Progenitor cell of endocrine pancreas (in vitro differentiated cells): ENCODE results near the gene KRT34. TPM values are rescaled to one million over a fixed set of nuclear protein-coding genes. Genes with fewer than 3 reads are reported as not detected.
"Not testable (repeated sequence)": the region's sequence is repeated elsewhere in the genome, so short reads cannot be mapped to it uniquely, and the experiment has no call there.

Source experiments
- DNase-seq: peaks from one replicate; pipeline ENCODE4 v3.0.0; 2021; ENCODE audit warnings: low spot score; ENCODE audit not compliant: unreplicated experiment
- H3K27ac Mint-ChIP-seq: 2 replicates; pipeline ENCODE4 v1.8.0; 2021; ENCODE audit warnings: mild to moderate bottlenecking, moderate library complexity, mixed read lengths
- H3K27me3 Mint-ChIP-seq: 2 replicates; pipeline ENCODE4 v1.8.0; 2021; ENCODE audit warnings: mixed read lengths
- H3K36me3 Mint-ChIP-seq: 2 replicates; pipeline ENCODE4 v1.8.0; 2022; ENCODE audit warnings: mixed read lengths; ENCODE audit not compliant: insufficient read depth
- H3K4me1 Mint-ChIP-seq: 2 replicates; pipeline ENCODE4 v1.8.0; 2021; ENCODE audit warnings: low read depth, mixed read lengths
- H3K4me3 Mint-ChIP-seq: 2 replicates; pipeline ENCODE4 v1.8.0; 2021; ENCODE audit warnings: low read depth, mild to moderate bottlenecking, moderate library complexity, mixed read lengths
- H3K9me3 Mint-ChIP-seq: 2 replicates; pipeline ENCODE4 v1.8.0; 2021; ENCODE audit warnings: low read depth, mixed read lengths
- total RNA-seq: library from RNA; stranded (reverse); gene quantifications from 2 replicates; pipeline ENCODE4 v1.2.1, GENCODE V29; 2021
- TF ChIP-seq, protein P1 (sequence below): fragments of 200-600 bp; sonication (generic); IDR thresholded peaks from one replicate; pipeline ENCODE4 v1.5.0; 2021; ENCODE audit warnings: antibody characterized with exemption, mild to moderate bottlenecking; ENCODE audit not compliant: unreplicated experiment

The KRT34 gene
- total RNA-seq, 1 donor from 2014 or later: not detected

DNA sequence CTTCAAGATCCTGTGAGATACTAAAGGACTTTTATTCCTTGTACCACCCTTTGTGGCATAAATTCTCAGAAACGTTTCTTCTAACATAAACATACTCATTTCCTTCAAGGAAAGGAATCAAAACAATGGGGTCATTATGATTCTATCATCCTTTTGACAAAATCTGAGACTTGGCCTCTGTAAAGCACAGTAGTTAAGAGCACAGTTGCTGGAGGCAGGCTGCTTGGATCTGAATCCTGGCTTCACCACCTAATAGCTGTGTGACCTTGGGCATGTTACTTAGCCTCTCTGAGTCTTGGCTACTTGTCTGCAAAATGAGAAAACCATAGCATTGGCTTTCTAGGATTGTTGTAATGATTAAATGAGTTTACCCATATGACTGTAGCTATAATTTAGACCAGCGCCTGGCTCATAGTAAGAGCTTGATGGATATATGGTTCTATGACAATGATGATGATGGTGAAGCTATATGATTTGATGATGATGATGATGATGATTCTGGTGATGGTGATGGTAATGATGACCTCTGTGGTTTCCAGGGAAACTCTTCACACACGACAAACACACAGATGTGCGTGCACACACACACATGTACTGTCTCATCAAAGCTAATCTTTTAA, 21.4 kb upstream of the KRT34 start:
- DNase-seq: no peak
- Mint-ChIP-seq H3K27me3 (peaks cover 11% of the 10 kb centered on the region), H3K4me3 (no peak overlapping the region), H3K9me3 (no peaks in the 10 kb centered on the region), H3K36me3 (no peaks in the 10 kb centered on the region), H3K4me1 (no peaks in the 10 kb centered on the region), H3K27ac (no peak overlapping the region)
- TF ChIP-seq, protein P1, sequence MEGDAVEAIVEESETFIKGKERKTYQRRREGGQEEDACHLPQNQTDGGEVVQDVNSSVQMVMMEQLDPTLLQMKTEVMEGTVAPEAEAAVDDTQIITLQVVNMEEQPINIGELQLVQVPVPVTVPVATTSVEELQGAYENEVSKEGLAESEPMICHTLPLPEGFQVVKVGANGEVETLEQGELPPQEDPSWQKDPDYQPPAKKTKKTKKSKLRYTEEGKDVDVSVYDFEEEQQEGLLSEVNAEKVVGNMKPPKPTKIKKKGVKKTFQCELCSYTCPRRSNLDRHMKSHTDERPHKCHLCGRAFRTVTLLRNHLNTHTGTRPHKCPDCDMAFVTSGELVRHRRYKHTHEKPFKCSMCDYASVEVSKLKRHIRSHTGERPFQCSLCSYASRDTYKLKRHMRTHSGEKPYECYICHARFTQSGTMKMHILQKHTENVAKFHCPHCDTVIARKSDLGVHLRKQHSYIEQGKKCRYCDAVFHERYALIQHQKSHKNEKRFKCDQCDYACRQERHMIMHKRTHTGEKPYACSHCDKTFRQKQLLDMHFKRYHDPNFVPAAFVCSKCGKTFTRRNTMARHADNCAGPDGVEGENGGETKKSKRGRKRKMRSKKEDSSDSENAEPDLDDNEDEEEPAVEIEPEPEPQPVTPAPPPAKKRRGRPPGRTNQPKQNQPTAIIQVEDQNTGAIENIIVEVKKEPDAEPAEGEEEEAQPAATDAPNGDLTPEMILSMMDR: no peak

DNA sequence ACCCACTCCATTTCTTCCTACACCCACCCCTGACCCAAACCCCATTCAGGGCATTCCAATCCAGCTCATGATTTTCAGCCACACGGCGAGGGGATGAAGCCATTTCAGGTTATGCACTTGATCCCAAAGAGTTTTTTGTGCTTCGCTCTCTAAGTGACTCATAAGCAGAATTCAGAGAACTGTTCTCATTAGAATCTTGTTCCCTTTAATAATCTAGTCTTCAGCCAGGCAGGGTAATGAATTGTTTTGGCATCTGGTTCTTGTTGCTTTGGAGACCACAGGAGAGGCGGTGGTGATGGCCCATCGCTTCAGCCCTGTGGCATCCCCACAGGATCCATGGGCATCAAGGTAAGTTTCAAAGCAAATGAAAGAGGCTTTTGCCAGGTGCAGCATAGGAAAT, 20.1 kb upstream of the KRT34 start:
- TF ChIP-seq, protein P1: no peak
- H3K9me3 Mint-ChIP-seq: no peaks in the 10 kb centered on the region
- no peaks in the 10 kb centered on the region for H3K4me1 Mint-ChIP-seq
- DNase-seq: no peak
- peaks cover 11% of the 10 kb centered on the region for H3K27me3 Mint-ChIP-seq
- no peaks in the 10 kb centered on the region for H3K36me3 Mint-ChIP-seq
- no peak overlapping the region for H3K27ac Mint-ChIP-seq
- H3K4me3 Mint-ChIP-seq: no peak overlapping the region

DNA sequence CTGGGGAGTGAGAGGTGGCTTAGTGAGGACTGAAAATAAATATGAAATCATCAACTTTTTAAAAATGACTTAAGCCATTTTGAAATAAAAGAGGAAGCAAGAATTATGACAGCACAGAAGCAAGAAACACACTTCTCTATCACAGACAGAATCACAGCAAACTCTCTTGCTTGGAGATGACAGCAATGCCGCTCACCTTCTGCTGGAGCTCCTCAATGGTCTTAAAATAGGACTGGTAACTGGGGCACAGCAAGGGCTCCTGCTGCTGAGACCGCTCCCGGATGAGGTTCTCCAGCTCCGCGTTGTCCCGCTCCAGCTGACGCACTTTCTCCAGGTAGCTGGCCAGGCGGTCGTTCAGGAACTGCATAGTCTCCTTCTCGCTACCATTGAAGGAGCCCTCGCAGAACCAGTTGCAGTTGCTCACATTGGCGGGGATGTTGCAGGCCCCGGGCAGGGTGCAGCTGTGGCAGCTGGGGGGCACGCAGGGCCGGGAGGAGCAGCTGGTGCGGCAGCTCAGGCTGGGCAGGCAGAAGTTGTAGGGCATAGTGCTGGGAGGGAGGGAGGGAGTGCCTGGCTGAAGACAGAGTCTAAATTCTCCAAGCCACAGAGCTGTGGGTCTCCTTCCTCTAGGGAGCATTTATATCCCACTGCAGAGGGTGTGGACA, 15.0 kb upstream of the KRT34 start, which contains the start of gene KRT31:
Gene KRT31, minus strand, starts transcription at position 613 of the 665 bp plus-strand sequence. Its CDS starts 69 bp downstream, at position 544.
- peaks cover 10% of the 10 kb centered on the region for H3K27me3 Mint-ChIP-seq
- no peaks in the 10 kb centered on the region for H3K4me1 Mint-ChIP-seq
- TF ChIP-seq, protein P1: no peak
- no peaks in the 10 kb centered on the region for H3K9me3 Mint-ChIP-seq
- no peak within 1 kb of the TSS for H3K27ac Mint-ChIP-seq
- no peaks in the 10 kb centered on the region for H3K36me3 Mint-ChIP-seq
- no peak within 1 kb of the TSS for H3K4me3 Mint-ChIP-seq
- no peak for DNase-seq

- H3K4me1 Mint-ChIP-seq: no peaks in the 10 kb centered on the region
- H3K27me3 Mint-ChIP-seq: peaks cover 9% of the 10 kb centered on the region
- TF ChIP-seq, protein P1: no peak
- no peak for DNase-seq
- no peaks in the 10 kb centered on the region for H3K9me3 Mint-ChIP-seq
- no peaks in the 10 kb centered on the region for H3K36me3 Mint-ChIP-seq
- no peak overlapping the region for H3K4me3 Mint-ChIP-seq
- H3K27ac Mint-ChIP-seq: no peak overlapping the region
Measured at GRCh38 chr17:41396340-41396739, 14.2 kb upstream of the KRT34 start.

DNA sequence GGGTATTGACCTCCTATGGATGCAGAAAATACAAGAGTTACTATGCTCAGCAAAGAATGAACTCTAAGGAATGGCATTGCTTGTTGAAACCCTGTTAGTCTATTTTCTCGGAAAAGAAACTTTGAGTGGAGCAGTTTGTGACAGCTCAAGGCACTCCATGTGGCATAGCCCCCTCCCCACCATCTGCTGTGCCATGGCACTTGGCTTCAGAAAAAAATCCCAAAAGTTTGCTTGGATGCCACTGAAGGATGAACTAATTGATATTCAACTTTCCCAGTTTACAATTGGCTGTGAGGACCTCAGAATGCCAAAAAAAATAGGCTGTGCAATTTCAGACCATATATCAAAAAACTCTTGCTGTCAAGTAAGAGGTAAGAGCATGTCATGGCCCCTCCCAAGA, 13.5 kb upstream of the KRT34 start:
- DNase-seq: no peak
- TF ChIP-seq, protein P1: no peak
- H3K27ac Mint-ChIP-seq: no peak overlapping the region
- H3K36me3 Mint-ChIP-seq: no peaks in the 10 kb centered on the region
- no peaks in the 10 kb centered on the region for H3K4me1 Mint-ChIP-seq
- H3K4me3 Mint-ChIP-seq: no peak overlapping the region
- peaks cover 9% of the 10 kb centered on the region for H3K27me3 Mint-ChIP-seq
- H3K9me3 Mint-ChIP-seq: no peaks in the 10 kb centered on the region

- H3K27me3 Mint-ChIP-seq, H3K36me3 Mint-ChIP-seq, DNase-seq, H3K9me3 Mint-ChIP-seq, H3K27ac Mint-ChIP-seq, H3K4me3 Mint-ChIP-seq, H3K4me1 Mint-ChIP-seq: not testable (repeated sequence)
Measured at GRCh38 chr17:41395044-41395443, 12.9 kb upstream of the KRT34 start.
